ENCODE measurements around the gene PEF1.

- no peak for TF ChIP-seq CTCF (IDR thresholded peaks at IDR 0.05)
- TF ChIP-seq POLR2A (IDR thresholded peaks at IDR 0.05): no peak
Observed at GRCh38 chr1:31626223-31627207, 18.2 kb downstream of the PEF1 start.
